ENCODE measurements around the gene COL5A2. TPM values are rescaled to one million over a fixed set of nuclear protein-coding genes. Genes with fewer than 3 reads are reported as not detected.

The COL5A2 gene
- total RNA-seq, 4 donors from 2014 or later, result 7.7 to 29.5 (median 16.9) TPM

GRCh38 chr2:189076120-189076519 lies 103.4 kb downstream of the COL5A2 start:
- no peak for TF ChIP-seq CTCF (IDR thresholded peaks at IDR 0.05)
- TF ChIP-seq POLR2A (IDR thresholded peaks at IDR 0.05), result no peak
- H3K4me3 ChIP-seq (ENCODE audit: low read depth, poor library complexity, severe bottlenecking), result no peak overlapping the region
- intact Hi-C loops (cut with DNase I; ENCODE audit: low total_unique reads), result no loop called here
- 75 to 90% methylated on average over 3 of the region's 3 CpGs for WGBS, 2 donors
- DNase-seq (ENCODE audit: low spot score in 2 of 2), result no peak

- 68 to 70% methylated on average over 3 of the region's 3 CpGs for WGBS, 2 donors
- no peak overlapping the region for H3K4me3 ChIP-seq (ENCODE audit: low read depth, poor library complexity, severe bottlenecking)
- intact Hi-C loops (cut with DNase I; ENCODE audit: low total_unique reads), result no loop called here
- no peak for DNase-seq (ENCODE audit: low spot score in 2 of 2)
- TF ChIP-seq POLR2A (IDR thresholded peaks at IDR 0.05), result no peak
- no peak for TF ChIP-seq CTCF (IDR thresholded peaks at IDR 0.05)
Observed at GRCh38 chr2:189074506-189074905, 105.1 kb downstream of the COL5A2 start.

DNA sequence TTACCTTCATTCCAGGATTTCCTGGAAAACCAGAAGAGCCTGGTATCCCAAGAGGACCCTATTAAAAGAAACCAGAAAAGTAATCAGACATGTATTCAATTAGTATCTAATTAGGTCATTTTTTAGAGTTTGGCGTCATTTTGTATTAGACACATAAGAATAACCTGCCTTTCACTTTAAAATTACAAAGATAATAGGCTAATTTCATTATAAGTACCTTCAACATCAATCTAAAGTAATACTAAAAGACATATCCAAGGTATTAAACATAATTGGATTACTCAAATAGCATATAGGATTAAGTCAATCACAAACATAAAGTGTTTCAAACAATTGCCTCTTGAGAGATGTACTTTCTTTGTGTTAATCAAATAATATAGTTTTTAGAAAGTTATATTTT lies 107.5 kb downstream of the COL5A2 start:
- intact Hi-C loops (cut with DNase I; ENCODE audit: low total_unique reads), result no loop called here
- TF ChIP-seq POLR2A (IDR thresholded peaks at IDR 0.05) (no peak), CTCF (IDR thresholded peaks at IDR 0.05) (no peak)
- DNase-seq (ENCODE audit: low spot score in 2 of 2), result no peak
- no peak overlapping the region for H3K4me3 ChIP-seq (ENCODE audit: low read depth, poor library complexity, severe bottlenecking)
- WGBS, 2 donors, result 93 to 96% methylated on average over 1 of the region's 1 CpG

- no peak for DNase-seq (ENCODE audit: low spot score in 2 of 2)
- intact Hi-C loops (cut with DNase I; ENCODE audit: low total_unique reads), result no loop called here
- no peak overlapping the region for H3K4me3 ChIP-seq (ENCODE audit: low read depth, poor library complexity, severe bottlenecking)
- TF ChIP-seq CTCF (IDR thresholded peaks at IDR 0.05), result no peak
- TF ChIP-seq POLR2A (IDR thresholded peaks at IDR 0.05), result no peak
Observed at GRCh38 chr2:189069855-189070619, 109.5 kb downstream of the COL5A2 start.

DNA sequence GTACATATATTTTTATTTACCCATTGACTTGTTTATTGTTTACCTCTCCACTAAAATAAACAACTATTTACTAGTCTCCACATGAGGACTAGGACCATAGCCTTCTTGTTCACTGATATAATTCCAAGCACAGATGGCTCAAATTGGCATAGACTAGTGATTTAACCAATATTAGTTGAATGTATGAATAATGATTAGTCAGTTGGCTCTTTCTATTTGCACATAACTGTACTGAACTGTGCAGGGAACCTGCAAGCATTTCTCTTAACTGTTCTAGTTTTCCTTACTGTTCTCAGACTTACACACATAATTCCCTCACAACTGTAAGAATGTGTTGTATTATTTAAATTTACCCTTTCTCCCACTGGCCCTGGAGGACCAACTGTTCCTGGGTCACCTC lies 113.5 kb downstream of the COL5A2 start:
- no peak overlapping the region for H3K4me3 ChIP-seq (ENCODE audit: low read depth, poor library complexity, severe bottlenecking)
- no peak for TF ChIP-seq CTCF (IDR thresholded peaks at IDR 0.05)
- no peak for TF ChIP-seq POLR2A (IDR thresholded peaks at IDR 0.05)
- DNase-seq (ENCODE audit: low spot score in 2 of 2), result no peak
- intact Hi-C loops (cut with DNase I; ENCODE audit: low total_unique reads), result no loop called here

- TF ChIP-seq CTCF (IDR thresholded peaks at IDR 0.05) (no peak), POLR2A (IDR thresholded peaks at IDR 0.05) (no peak)
- DNase-seq (ENCODE audit: low spot score in 2 of 2), result no peak
- no peak overlapping the region for H3K4me3 ChIP-seq (ENCODE audit: low read depth, poor library complexity, severe bottlenecking)
- intact Hi-C loops (cut with DNase I; ENCODE audit: low total_unique reads), result no loop called here
- 55 to 60% methylated on average over 1 of the region's 1 CpG for WGBS, 2 donors
Observed at GRCh38 chr2:189060096-189060642, 119.4 kb downstream of the COL5A2 start.

Data from lower leg skin (tissue), 4 donors.